Esophagus squamous epithelium (tissue), 5 donors: ENCODE results near the gene CIB2. TPM values are rescaled to one million over a fixed set of nuclear protein-coding genes. Genes with fewer than 3 reads are reported as not detected.

Experiments used
- DNase-seq: peaks from one replicate; lab custom pipeline; 2025; lab: John Stamatoyannopoulos, UW
- H3K27ac ChIP-seq, 4 donors: fragments of 200-600 bp; sonication (generic); one replicate each; pipeline ENCODE4 v1.5.1; 2016 to 2019; ENCODE audit warnings: mild to moderate bottlenecking in 1 of 4
- H3K27me3 ChIP-seq, 4 donors: fragments of 200-600 bp; sonication (generic); 1 replicate in 3 of 4; 2 replicates in 1 of 4; pipeline versions ENCODE4 v1.5.1 to v1.6.0; 2017 to 2021; ENCODE audit warnings: antibody characterized with exemption in 1 of 4
- H3K36me3 ChIP-seq, 3 donors: fragments of 200-600 bp; sonication (generic); one replicate each; pipeline ENCODE4 v1.5.1; 2016 to 2019
- H3K4me1 ChIP-seq, 3 donors: fragments of 200-600 bp; sonication (generic); one replicate each; pipeline ENCODE4 v1.5.1; 2017 to 2019
- H3K4me3 ChIP-seq, 4 donors: fragments of 200-600 bp; sonication (generic); 1 replicate in 3 of 4; 2 replicates in 1 of 4; pipeline ENCODE4 v1.5.1; 2016 to 2019; ENCODE audit warnings: mild to moderate bottlenecking in 2 of 4, moderate library complexity in 1 of 4
- H3K9me3 ChIP-seq, 3 donors: fragments of 200-600 bp; sonication (generic); one replicate each; pipeline ENCODE4 v1.5.1; 2016 to 2019
- POLR2A ChIP-seq, 4 donors: fragments of 450-650 bp; IDR thresholded peaks; one replicate each; pipeline ENCODE4 v1.6.1; 2017; ENCODE audit warnings: antibody characterized with exemption in 4 of 4, mild to moderate bottlenecking in 4 of 4, moderate library complexity in 3 of 4
- WGBS, 2 donors: methylation state at CpG; one replicate each; pipeline ENCODE4 v1.1.5; 2018; 5-methylcytosine and 5-hydroxymethylcytosine counted together
- intact Hi-C: fragments of 100-400 bp; cut with DNase I; formaldehyde crosslinking; loops from one replicate; pipeline ENCODE4 v1.15.0; 2022
- small RNA-seq, 4 donors: library from RNA; depleted of rRNA; stranded (forward); fragments of <200 nt; gene quantifications; one replicate each; pipeline ENCODE3, GENCODE V24; 2016
- total RNA-seq, 4 donors: library from RNA; depleted of rRNA; stranded (reverse); fragments of >200 nt; gene quantifications; one replicate each; pipeline ENCODE4 v1.1.0, GENCODE V29; 2016
- TF ChIP-seq, protein P1 (sequence below), 6 experiments: fragments of 450-650 bp in 4 of 6; fragments of 200-600 bp in 2 of 6; sonication (generic) in 2 of 6; IDR thresholded peaks; one replicate each; pipeline ENCODE4 v1.5.1; 2016 to 2019; ENCODE audit warnings: antibody characterized with exemption in 6 of 6, mild to moderate bottlenecking in 4 of 6, moderate library complexity in 4 of 6
- donor health status: DM: yes; HTN: yes; CAD: no.

The CIB2 gene
- total RNA-seq, 4 donors from 2014 or later: 1.1 to 11.8 (median 1.5) TPM

DNA sequence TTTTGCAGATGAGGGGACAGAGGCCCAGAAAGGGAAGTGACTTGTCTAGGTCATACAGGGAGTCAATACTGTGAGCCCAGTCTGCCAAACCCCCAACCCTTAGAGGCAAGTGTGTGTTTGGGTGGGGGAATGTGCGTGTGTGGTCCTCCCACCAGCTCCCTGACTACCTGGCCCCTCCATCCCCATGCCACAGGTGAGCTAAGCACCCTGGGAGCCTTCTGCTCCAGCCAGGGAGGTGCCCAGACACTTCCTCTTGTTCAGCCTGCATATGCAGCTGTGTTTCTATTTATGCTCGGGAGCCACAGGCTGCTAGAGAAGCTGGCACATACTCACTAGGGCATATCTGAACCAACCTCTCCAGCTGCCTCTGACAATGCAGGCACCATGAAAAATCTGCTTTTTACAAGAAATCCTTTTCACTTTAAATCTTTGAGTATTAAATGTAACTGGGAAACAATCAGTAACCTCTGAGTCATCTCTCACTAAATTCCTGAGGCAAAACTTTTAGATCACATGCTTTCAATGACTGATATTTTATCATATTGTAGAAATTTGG is 74.5 kb downstream of the CIB2 start:
- Histone ChIP-seq H3K36me3 (peaks cover 0 to 20% (median 3%) of the 10 kb centered on the region in 3 donors), H3K4me1 (peaks cover 49 to 100% (median 70%) of the 10 kb centered on the region in 3 donors), H3K27ac (peak overlapping the region; percentile 66 to 82 (median 78)), H3K27me3 (no peaks in the 10 kb centered on the region), H3K9me3 (no peaks in the 10 kb centered on the region), H3K4me3 (no peak overlapping the region)
- no peak for DNase-seq
- WGBS, 2 donors: 14 to 25% methylated on average over 2 of the region's 2 CpGs
- TF ChIP-seq, protein P1, sequence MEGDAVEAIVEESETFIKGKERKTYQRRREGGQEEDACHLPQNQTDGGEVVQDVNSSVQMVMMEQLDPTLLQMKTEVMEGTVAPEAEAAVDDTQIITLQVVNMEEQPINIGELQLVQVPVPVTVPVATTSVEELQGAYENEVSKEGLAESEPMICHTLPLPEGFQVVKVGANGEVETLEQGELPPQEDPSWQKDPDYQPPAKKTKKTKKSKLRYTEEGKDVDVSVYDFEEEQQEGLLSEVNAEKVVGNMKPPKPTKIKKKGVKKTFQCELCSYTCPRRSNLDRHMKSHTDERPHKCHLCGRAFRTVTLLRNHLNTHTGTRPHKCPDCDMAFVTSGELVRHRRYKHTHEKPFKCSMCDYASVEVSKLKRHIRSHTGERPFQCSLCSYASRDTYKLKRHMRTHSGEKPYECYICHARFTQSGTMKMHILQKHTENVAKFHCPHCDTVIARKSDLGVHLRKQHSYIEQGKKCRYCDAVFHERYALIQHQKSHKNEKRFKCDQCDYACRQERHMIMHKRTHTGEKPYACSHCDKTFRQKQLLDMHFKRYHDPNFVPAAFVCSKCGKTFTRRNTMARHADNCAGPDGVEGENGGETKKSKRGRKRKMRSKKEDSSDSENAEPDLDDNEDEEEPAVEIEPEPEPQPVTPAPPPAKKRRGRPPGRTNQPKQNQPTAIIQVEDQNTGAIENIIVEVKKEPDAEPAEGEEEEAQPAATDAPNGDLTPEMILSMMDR (IDR thresholded peaks at IDR 0.05): no peak
- no peak for TF ChIP-seq POLR2A (IDR thresholded peaks at IDR 0.05)
- intact Hi-C loops: no loop called here

DNA sequence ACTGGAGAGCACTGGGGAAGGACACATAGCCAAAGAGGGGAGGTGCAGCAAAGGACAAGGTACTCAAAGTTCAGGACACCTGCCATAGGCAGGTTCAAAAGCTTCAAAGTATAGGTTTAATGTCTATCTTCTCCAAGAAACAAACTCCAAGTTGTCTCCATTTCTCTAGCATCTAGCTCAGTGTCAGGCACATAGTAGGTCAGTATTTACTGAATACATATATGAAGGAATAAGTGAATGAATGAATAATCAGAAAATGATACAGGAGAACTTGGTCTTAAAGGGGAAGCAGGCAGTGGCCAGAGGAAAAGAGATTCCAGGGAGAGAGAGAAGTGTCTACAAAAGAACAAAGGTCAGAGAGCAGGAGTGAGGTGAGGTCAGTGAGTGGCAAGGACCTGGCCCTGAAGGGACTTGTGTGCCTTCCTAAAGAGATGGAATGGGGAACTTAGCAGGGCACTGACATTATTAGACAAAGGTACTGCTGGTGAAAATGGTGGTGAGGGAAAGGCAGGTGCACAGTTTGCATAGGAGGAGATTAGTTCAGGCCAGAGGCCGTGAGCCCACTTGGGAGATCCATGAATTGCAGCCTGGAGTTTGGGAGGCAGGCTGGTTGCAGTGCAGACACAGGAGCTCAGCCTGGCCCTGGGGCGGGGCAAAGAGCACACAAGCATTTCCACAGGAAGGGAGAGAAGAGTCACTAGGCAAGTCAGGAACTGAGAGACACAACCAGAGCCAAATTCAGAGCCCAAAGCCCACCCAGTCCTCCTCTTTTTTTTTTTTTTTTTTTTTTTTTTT is 75.1 kb downstream of the CIB2 start:
- Histone ChIP-seq H3K9me3 (no peaks in the 10 kb centered on the region), H3K36me3 (peaks cover 0 to 20% (median 3%) of the 10 kb centered on the region in 3 donors), H3K4me1 (peaks cover 48 to 100% (median 66%) of the 10 kb centered on the region in 3 donors), H3K27ac (peak overlapping the region; percentile 50 to 79 (median 71)), H3K4me3 (no peak overlapping the region), H3K27me3 (no peaks in the 10 kb centered on the region)
- WGBS, 2 donors: 18 to 34% methylated on average over 2 of the region's 2 CpGs
- DNase-seq: no peak
- TF ChIP-seq, protein P1 (IDR thresholded peaks at IDR 0.05): no peak
- TF ChIP-seq POLR2A (IDR thresholded peaks at IDR 0.05): no peak
- intact Hi-C loops: no loop called here

DNA sequence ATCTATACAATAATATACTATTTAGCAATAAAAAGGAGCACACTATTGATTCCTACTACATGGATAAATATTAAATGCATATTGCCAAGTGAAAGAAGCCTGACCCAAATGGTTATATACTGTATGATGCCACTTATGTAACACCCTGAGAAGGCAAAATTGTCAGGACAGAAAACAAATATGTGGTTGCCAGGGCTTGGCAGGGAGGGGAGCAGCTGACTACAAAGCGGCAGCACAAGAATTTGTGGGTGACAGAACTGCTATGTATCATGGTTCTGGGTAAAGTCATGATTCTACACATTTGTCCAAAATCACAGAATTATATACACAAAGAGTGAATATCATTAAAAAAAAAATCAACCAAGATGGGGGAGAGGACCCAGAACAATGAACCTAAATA is 76.3 kb downstream of the CIB2 start:
- Histone ChIP-seq H3K27me3 (no peaks in the 10 kb centered on the region), H3K4me1 (peaks cover 48 to 100% (median 76%) of the 10 kb centered on the region in 3 donors), H3K9me3 (no peaks in the 10 kb centered on the region), H3K27ac (peak overlapping the region in 1 of 4 donors; percentile 79), H3K36me3 (peaks cover 0 to 20% (median 3%) of the 10 kb centered on the region in 3 donors), H3K4me3 (no peak overlapping the region)
- WGBS, 2 donors: 31 to 38% methylated on average over 1 of the region's 1 CpG
- TF ChIP-seq, protein P1 (IDR thresholded peaks at IDR 0.05): no peak
- no peak for TF ChIP-seq POLR2A (IDR thresholded peaks at IDR 0.05)
- DNase-seq: no peak
- intact Hi-C loops: no loop called here

Small RNAs within 50 kb of the gene (small RNA-seq; reads per million reads assigned to genes)
- gene RF00092: 0 reads per million in 4 donors

Other genes with a start within 250 kb of the CIB2 start
- gene TBC1D2B, start 53.7 kb downstream of the CIB2 start, total RNA-seq: 10 to 100 TPM; 13.0 to 30.7 (median 17.8) TPM
- not detected for gene SH2D7, start 38.9 kb downstream of the CIB2 start, total RNA-seq
- gene IDH3A, start 17.9 kb upstream of the CIB2 start, total RNA-seq: 100 to 1,000 TPM in 2 of 4 donors, 10 to 100 TPM in 2; 50.7 to 114 (median 83.8) TPM
- gene ACSBG1, start 103.1 kb upstream of the CIB2 start, total RNA-seq: under 1 TPM in 2 of 4 donors, not detected in 2; 0.09 to 0.31 TPM
- gene DNAJA4, start 133.1 kb upstream of the CIB2 start, total RNA-seq: 10 to 100 TPM in 3 of 4 donors, 1 to 10 TPM in 1; 7.9 to 24.0 (median 15.7) TPM
- gene SKIC8, start 168.2 kb upstream of the CIB2 start, total RNA-seq: 10 to 100 TPM; 38.7 to 59.6 (median 56.9) TPM
- not detected for gene CRABP1, start 208.9 kb upstream of the CIB2 start, total RNA-seq